H7 (cell line): Measurements from ENCODE around the gene NPAS3. TPM values are rescaled to one million over a fixed set of nuclear protein-coding genes. Genes with fewer than 3 reads are reported as not detected.

Experiments used
- DNase-seq: peaks from one replicate; pipeline ENCODE4 v3.0.0; 2012
- H3K27me3 ChIP-seq: 2 replicates; pipeline ENCODE4 v1.6.0; 2011; ENCODE audit warnings: mild to moderate bottlenecking, low read length; ENCODE audit not compliant: control insufficient read depth, insufficient read depth
- H3K36me3 ChIP-seq: replicated peaks from 2 replicates; pipeline ENCODE4 v1.5.1; 2011; ENCODE audit warnings: low read length; ENCODE audit not compliant: control insufficient read depth, insufficient read depth
- H3K4me3 ChIP-seq: 2 replicates; pipeline ENCODE4 v1.5.1; 2011; ENCODE audit warnings: low read depth, mild to moderate bottlenecking, control low read depth, low read length, moderate library complexity; ENCODE audit not compliant: insufficient read depth
- total RNA-seq: library from RNA; depleted of rRNA; stranded (reverse); fragments of >200 nt; shearing (Covaris generic); gene quantifications from 2 replicates; pipeline ENCODE4 v1.2.3, GENCODE V29; 2014

Gene NPAS3
- total RNA-seq, 1 experiment from 2014 or later: 4.3 TPM

DNA sequence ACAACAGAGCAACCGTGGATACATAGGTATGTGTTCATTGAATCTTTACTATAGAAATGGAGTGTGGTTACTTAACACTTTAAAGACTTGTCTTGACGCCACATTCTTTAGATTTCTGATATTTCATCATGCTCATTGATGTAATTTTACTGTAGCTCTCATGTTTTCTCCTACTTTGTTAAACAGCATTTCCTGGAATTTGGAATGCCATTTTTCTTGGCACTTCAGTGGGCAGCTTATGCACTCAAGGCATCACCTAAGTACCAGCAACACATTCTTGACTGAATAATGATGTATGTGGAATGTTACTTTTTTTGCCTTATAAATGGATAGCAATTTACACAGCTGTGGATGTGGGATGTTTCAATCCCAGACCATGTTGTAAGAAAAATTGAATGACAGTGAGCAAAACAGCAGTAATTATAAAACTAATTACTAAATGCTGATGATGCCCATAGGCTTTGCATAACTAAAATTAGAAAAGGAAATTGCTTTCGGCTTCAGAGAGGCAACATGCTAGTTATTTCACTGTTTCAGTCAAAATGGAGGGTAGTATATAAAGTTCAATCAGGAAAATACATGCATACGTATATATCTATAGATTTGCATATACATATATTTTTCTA lies 298.5 kb downstream of the NPAS3 start:
- Histone ChIP-seq H3K36me3 (no peaks in the 10 kb centered on the region), H3K4me3 (no peak overlapping the region), H3K27me3 (no peaks in the 10 kb centered on the region)
- DNase-seq: no peak

DNA sequence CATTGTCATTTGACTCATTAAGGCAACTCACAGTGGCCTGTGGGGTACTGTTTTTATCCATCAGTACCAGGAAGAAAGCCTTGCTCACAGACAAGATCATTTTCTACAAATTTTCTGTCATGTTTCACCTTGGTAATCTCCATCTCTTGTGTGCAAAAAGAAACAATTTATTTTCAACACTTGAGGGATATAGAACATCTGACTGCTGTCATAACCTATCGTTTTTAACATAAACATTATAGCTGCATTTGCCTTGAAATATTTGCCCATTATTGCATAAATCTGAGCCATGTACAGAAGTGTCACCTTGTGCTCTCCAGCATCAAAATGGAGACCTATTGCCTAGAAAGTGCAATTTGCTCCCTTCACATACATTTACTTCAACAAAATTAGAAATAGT lies 300.8 kb downstream of the NPAS3 start:
- H3K4me3 ChIP-seq: no peak overlapping the region
- no peak for DNase-seq
- no peaks in the 10 kb centered on the region for H3K27me3 ChIP-seq
- H3K36me3 ChIP-seq: no peaks in the 10 kb centered on the region

DNA sequence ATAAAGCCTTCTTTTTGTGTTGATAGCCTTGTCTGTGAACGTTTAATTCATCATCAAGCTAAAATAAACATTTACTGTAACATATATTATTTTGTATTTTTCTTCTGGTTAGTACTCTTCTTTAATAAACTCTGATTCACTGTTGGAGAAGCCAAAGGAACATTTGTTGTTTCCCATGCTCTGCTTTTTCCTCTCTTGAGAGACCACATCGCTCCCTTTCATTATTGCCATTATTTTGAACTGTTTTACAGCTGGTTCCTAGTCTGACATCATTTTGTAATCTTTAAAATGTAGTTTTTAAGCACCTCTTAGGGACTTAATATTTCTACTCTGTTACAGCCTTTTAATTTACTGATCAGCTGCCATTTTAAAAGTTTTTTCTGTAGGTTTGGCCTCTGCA lies 301.8 kb downstream of the NPAS3 start:
- no peak for DNase-seq
- H3K27me3 ChIP-seq: no peaks in the 10 kb centered on the region
- no peaks in the 10 kb centered on the region for H3K36me3 ChIP-seq
- no peak overlapping the region for H3K4me3 ChIP-seq

DNA sequence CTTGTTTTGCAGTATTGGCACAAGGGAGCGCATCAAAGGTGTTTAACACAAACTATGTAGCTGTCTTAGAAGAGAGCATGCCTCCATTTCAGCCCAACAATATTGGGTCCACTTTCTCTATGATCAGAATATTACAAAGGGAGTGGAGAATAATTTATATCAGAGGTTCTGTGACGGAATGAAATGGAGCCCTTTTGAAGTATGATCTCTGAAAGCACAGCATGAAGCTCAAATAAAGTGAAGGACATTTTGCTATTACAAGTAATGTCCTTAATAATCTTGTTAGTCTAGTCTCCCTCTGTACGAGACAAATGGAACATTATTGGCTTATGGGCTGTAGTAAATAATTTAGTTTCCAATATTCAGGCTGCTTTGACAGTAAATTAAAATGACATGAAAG lies 302.7 kb downstream of the NPAS3 start:
- H3K27me3 ChIP-seq: no peaks in the 10 kb centered on the region
- no peak for DNase-seq
- H3K4me3 ChIP-seq: no peak overlapping the region
- H3K36me3 ChIP-seq: no peaks in the 10 kb centered on the region

DNA sequence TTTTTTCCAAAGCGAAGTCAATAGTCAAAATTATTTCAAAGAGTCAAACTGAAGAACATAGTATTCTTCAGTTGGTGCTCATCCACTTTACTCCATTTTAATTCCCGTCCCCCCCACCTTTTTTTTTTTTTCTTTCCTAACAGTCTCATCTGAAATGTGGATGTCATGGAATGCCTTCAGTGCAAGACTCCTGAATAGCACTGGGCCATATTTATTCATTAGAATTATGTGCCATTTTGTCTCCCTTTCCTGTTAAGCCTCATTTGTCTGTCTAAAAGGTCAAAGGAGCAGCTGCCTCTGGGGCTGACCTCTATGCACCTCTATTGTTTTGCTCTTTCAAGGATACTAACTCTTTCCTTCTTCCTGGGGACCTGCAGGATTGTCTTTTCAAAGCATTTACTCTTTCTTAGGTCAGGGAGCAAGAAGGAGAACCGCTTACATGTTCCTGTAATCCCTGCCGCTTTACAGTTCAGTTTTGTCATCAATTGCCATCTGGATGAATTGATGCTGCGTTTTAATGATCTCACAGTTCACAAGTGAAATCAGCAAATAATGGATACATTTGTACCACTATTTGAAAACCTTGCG lies 310.6 kb downstream of the NPAS3 start:
- no peaks in the 10 kb centered on the region for H3K36me3 ChIP-seq
- no peak overlapping the region for H3K4me3 ChIP-seq
- H3K27me3 ChIP-seq: no peaks in the 10 kb centered on the region
- DNase-seq: peak; percentile 21

DNA sequence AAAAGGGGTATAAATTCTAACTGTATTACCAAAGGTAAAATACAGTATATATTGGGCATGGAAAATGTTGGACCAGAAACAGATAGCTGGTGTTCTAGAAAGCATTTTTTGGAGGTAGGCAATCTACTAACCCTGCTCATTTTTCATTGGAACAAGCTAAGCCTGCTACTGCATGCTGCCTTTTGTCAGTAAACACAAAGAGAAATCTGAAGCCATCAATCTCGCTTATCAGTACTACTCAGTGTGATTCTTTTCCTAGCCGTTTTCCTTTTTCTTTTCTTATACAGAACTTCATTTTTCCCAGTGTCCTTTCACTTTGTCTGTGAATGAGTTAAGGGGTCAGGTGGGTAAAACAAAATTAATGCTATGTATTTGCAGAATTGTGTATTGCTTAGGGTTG lies 312.3 kb downstream of the NPAS3 start:
- no peak for DNase-seq
- no peak overlapping the region for H3K4me3 ChIP-seq
- no peaks in the 10 kb centered on the region for H3K27me3 ChIP-seq
- H3K36me3 ChIP-seq: no peaks in the 10 kb centered on the region

DNA sequence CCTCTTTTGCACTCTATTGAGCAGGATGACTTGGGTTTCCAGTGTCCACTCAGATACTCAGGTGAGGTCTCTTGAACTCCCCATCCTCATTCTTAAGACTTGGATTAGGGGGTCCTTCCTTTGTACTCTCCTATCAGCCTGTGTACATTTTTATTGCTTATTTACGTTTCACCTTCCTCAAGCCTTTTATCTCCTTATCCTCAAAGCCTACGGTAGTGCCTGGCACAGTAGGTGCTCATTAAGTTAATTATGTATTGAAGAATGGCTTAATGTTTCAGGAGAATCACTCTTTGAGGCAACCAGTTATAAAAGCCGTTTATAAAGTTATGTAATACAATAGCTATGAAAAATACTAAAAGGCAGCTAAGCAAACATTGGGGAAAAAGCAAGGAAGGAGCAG lies 315.7 kb downstream of the NPAS3 start:
- Histone ChIP-seq H3K36me3 (no peaks in the 10 kb centered on the region), H3K27me3 (no peaks in the 10 kb centered on the region), H3K4me3 (no peak overlapping the region)
- DNase-seq: no peak

DNA sequence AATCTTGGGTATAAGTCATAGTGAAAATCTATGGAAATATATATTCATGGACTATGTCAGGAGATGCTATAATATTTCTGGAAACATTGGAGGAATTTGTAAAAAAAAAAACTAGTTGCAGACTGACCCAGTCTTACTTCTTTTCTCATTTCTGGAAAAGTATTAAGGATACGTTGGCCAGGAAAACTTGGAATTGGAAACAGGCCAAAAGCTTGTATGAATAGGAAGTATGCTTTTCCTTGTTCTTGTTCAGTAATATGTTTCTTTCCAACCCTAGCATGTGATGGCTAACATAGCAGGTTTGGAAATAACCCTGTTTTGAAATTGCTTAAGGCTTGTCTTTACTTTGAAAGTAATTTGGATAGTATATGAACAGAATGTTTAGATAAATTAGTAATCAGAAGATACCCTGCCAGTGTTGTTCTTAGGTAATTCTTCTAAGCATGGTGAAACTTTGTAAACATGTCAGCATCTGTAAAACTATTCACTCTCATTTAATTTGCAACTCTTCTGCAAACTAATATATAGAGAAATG lies 316.2 kb downstream of the NPAS3 start:
- no peak overlapping the region for H3K4me3 ChIP-seq
- no peaks in the 10 kb centered on the region for H3K27me3 ChIP-seq
- no peak for DNase-seq
- H3K36me3 ChIP-seq: no peaks in the 10 kb centered on the region

DNA sequence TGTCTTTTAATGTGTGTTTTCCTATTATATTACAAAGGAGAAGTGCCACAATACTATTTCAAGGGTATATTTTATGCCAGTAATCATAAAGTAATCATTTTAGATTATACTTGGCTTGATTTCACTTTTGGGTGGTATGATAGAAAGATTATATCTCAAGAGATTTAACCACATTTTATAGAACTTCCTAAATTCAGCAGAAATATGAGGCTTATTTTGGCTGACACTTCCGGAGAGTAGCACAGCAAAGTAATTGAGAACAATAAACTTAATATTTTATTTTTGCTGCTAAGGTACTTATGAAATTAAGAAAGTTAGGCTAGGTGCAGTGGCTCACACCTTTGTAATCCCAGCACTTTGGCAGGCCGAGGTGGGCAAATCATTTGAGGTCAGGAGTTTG lies 319.1 kb downstream of the NPAS3 start:
- Histone ChIP-seq H3K4me3 (no peak overlapping the region), H3K36me3 (no peaks in the 10 kb centered on the region), H3K27me3 (no peaks in the 10 kb centered on the region)
- DNase-seq: no peak

DNA sequence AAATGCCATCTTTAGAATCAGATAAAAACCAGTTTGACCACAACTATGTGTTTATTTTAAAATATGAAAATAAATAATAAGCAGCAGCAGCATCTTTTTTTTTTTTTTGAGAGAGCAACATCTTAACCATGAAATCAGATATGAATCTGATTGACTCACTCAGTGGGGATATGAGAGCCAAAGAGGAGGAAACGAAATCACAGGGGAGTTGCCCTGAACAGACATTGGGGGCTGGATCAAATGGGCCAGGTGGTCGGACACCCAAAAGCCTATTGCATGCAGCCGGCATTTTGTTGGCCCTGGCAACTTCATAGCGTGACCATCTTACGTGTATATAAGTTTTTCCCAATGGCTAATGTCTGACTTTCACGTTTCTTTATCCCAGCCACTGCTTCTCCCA lies 321.1 kb downstream of the NPAS3 start:
- Histone ChIP-seq H3K27me3 (no peaks in the 10 kb centered on the region), H3K4me3 (no peak overlapping the region), H3K36me3 (no peaks in the 10 kb centered on the region)
- no peak for DNase-seq

DNA sequence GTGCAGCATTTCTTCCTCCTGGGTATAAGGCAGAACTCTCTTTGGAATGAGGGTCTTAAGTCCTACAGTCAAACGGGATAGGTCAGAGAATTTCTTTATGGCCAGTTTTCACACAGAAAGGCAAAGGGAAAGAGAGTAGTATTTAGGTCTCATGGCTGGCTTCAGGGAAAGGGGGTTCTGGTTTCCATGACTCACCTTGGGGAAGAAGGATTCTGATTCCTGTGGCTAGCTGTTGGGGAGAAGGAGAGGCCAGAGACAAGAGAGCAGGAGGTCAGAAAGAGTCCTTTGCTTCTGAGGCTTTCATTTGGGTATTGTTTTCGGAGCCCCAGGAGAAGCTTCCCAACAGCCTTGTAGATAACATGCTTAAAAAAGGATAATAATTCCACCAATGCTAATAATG lies 332.5 kb downstream of the NPAS3 start:
- Histone ChIP-seq H3K36me3 (no peaks in the 10 kb centered on the region), H3K27me3 (no peaks in the 10 kb centered on the region), H3K4me3 (no peak overlapping the region)
- no peak for DNase-seq

DNA sequence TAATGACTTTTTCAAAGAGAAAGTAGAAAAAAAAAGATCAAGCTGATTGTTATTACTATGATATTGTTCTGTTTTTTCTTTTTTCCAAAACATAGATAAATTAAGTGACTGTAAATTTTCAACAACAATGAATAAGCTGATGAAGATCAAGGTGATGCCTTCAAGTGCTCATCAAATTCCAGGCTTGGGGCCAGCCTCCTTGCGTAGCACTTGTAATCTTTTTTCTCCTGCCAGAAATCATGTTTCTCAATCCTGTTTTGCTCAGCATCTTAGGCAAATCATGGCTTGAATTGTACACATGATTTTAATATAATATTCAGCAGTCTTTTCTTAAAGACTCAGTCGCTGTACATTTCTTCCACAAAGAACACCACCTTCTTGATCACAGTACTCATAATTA lies 333.2 kb downstream of the NPAS3 start:
- Histone ChIP-seq H3K4me3 (no peak overlapping the region), H3K27me3 (no peaks in the 10 kb centered on the region)

DNA sequence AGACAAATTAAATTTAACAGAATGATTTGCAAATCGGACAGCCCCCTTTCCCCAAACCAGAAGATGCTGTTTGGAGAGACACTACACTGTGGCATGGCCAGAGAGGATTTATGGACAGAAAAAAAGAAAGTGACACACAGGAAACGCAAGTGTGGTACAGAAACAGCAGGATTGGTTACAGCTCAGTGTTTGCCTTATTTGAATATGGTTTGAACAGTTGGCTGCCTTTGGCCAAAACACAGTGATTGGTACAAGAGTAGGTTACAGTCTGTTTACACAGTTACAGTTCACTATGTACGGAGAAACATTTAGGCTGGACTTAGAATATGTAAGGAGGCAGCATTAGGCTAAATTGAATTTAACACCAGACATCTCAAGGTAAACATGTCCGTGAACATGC lies 335.3 kb downstream of the NPAS3 start:
- no peak for DNase-seq
- Histone ChIP-seq H3K36me3 (no peaks in the 10 kb centered on the region), H3K27me3 (no peaks in the 10 kb centered on the region), H3K4me3 (no peak overlapping the region)

More for the DNA sequence above, 333.2 kb downstream of the NPAS3 start:
- no peak for DNase-seq
- no peaks in the 10 kb centered on the region for H3K36me3 ChIP-seq

DNA sequence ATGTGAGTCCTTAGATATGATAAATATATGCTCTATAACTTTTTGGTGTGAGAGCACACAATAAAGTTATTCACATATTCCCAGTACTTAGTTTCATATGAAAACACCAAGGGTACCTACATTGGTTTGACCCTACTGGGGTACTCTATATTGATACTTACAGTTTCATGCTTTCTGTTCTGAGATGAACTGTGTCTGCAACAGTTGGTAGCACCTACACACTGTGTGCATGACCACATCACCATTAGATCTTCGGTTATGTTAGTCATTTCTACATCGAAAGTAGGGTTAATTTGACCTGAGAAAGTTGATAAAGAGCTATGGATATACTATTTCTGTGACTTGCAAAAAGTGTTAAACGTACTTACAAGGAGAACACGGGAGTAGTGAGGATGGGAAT lies 337.2 kb downstream of the NPAS3 start:
- Histone ChIP-seq H3K36me3 (no peaks in the 10 kb centered on the region), H3K4me3 (no peak overlapping the region), H3K27me3 (no peaks in the 10 kb centered on the region)
- DNase-seq: no peak

DNA sequence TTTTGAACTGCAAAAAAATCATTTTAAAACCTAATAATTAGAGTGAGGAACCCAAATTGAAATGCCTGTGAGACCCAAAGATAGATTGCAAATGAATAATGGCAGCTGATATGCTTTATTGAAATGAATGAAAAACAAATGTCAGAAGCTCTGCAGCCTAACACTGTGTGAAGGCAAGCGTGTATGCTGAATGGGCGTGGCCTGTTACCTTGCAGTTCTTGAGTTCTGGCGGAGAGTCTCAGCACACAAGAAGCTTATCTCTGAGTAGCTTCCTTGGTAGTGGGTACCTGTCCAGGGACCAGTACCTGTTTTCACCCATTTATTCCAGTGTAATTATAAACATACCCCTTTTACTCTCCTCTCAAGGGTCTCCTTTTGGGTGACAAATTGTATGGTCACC lies 341.2 kb downstream of the NPAS3 start:
- no peak for DNase-seq
- Histone ChIP-seq H3K27me3 (no peaks in the 10 kb centered on the region), H3K36me3 (no peaks in the 10 kb centered on the region), H3K4me3 (no peak overlapping the region)
